B cell (primary cell): ENCODE data around the gene PEX10. TPM values are rescaled to one million over a fixed set of nuclear protein-coding genes. Genes with fewer than 3 reads are reported as not detected.

Experiments
- ATAC-seq: fragments of 200-7000 bp; cut with Tn5 transposase; one replicate; pipeline ENCODE4 v1.10.0; 2021; ENCODE audit warnings: low read depth, mild to moderate bottlenecking, moderate number of reproducible peaks, moderate library complexity
- CTCF ChIA-PET: fragments of 350-600 bp; sonication (Branson Sonifier 250); formaldehyde crosslinking; loops from one replicate; lab custom pipeline; 2021; ENCODE audit warnings: antibody characterized with exemption, inconsistent platforms; lab: Charles Lee
- POLR2A ChIA-PET: fragments of 350-600 bp; sonication (Branson Sonifier 250); formaldehyde crosslinking; loops from one replicate; lab custom pipeline; 2021; ENCODE audit warnings: antibody characterized with exemption; lab: Charles Lee
- DNase-seq: peaks from one replicate; pipeline ENCODE4 v3.0.0; 2013
- H2AFZ ChIP-seq: 2 replicates; pipeline ENCODE4 v1.6.1; 2012; ENCODE audit warnings: mild to moderate bottlenecking, low read depth, low read length; ENCODE audit not compliant: insufficient read depth, poor library complexity, severe bottlenecking
- H3K27ac ChIP-seq, 2 donors: 1 replicate in 1 of 2; 2 replicates in 1 of 2; pipeline ENCODE4 v1.5.1; 2012 to 2013; ENCODE audit warnings: low read length in 2 of 2, mild to moderate bottlenecking in 2 of 2, moderate library complexity in 1 of 2
- H3K27me3 ChIP-seq, 4 experiments: fragments of 200-600 bp in 1 of 4; sonication (generic) in 1 of 4; replicated peaks in 1 of 4; 1 replicate in 2 of 4; 2 replicates in 2 of 4; pipeline versions ENCODE4 v1.6.1 to v1.7.0; 2013 to 2016; ENCODE audit warnings: low read length in 3 of 4, mild to moderate bottlenecking in 2 of 4, mixed read lengths in 1 of 4, moderate library complexity in 1 of 4; ENCODE audit not compliant: insufficient read depth in 4 of 4, control insufficient read depth in 3 of 4; ENCODE audit errors: control extremely low read depth in 1 of 4
- H3K36me3 ChIP-seq, 2 experiments: replicated peaks in 1 of 2; 1 replicate in 1 of 2; 2 replicates in 1 of 2; pipeline versions ENCODE4 v1.6.1 to v1.7.1; 2013; ENCODE audit warnings: low read length in 1 of 2; ENCODE audit not compliant: insufficient read depth in 2 of 2, control insufficient read depth in 1 of 2; ENCODE audit errors: control extremely low read depth in 1 of 2, extremely low read depth in 1 of 2
- H3K4me1 ChIP-seq, 2 donors: fragments of 200-600 bp in 1 of 2; sonication (generic) in 1 of 2; 1 replicate in 1 of 2; 2 replicates in 1 of 2; pipeline versions ENCODE4 v1.5.1 to v1.6.1; 2013 to 2017; ENCODE audit warnings: low read length in 2 of 2; ENCODE audit not compliant: control insufficient read depth in 2 of 2, insufficient read depth in 2 of 2
- H3K4me2 ChIP-seq: replicated peaks from 2 replicates; pipeline ENCODE3; 2012; ENCODE audit warnings: mild to moderate bottlenecking, low read depth, low read length; ENCODE audit not compliant: poor library complexity, severe bottlenecking
- H3K4me3 ChIP-seq, 5 experiments: fragments of 200-600 bp in 1 of 5; sonication (generic) in 1 of 5; 1 replicate in 3 of 5; 2 replicates in 2 of 5; pipeline versions ENCODE4 v1.5.1 to v1.7.0; 2011 to 2016; ENCODE audit warnings: low read length in 4 of 5, mild to moderate bottlenecking in 4 of 5, low read depth in 2 of 5, control low read depth in 1 of 5, moderate library complexity in 1 of 5; ENCODE audit not compliant: insufficient read depth in 1 of 5; ENCODE audit errors: control extremely low read depth in 1 of 5, extremely low read depth in 1 of 5
- H3K79me2 ChIP-seq: fragments of 200-600 bp; sonication (generic); one replicate; pipeline ENCODE4 v1.6.0; 2016; ENCODE audit warnings: low read length; ENCODE audit not compliant: control insufficient read depth, insufficient read depth
- H3K9ac ChIP-seq: fragments of 200-600 bp; sonication (generic); 2 replicates; pipeline ENCODE4 v1.6.1; 2017; ENCODE audit warnings: mild to moderate bottlenecking, low read length, moderate library complexity
- H3K9me3 ChIP-seq, 3 donors: one replicate each; pipeline versions ENCODE4 v1.6.1 to v1.7.1; 2013; ENCODE audit warnings: low read length in 2 of 3; ENCODE audit not compliant: control insufficient read depth in 2 of 3, insufficient read depth in 1 of 3; ENCODE audit errors: control extremely low read depth in 1 of 3
- H4K20me1 ChIP-seq: 2 replicates; pipeline ENCODE4 v1.6.0; 2012; ENCODE audit warnings: mild to moderate bottlenecking, low read length; ENCODE audit not compliant: insufficient read depth, control insufficient read depth, poor library complexity, severe bottlenecking
- H3K27ac Mint-ChIP-seq: one replicate; pipeline ENCODE4 v1.8.0; 2021; ENCODE audit warnings: mixed read lengths
- H3K27me3 Mint-ChIP-seq: one replicate; pipeline ENCODE4 v1.8.0; 2021; ENCODE audit warnings: mixed read lengths
- H3K4me1 Mint-ChIP-seq: one replicate; pipeline ENCODE4 v1.8.0; 2021; ENCODE audit warnings: mixed read lengths
- H3K4me3 Mint-ChIP-seq: one replicate; pipeline ENCODE4 v1.8.0; 2021; ENCODE audit warnings: mixed read lengths
- H3K9me3 Mint-ChIP-seq: one replicate; pipeline ENCODE4 v1.8.0; 2022; ENCODE audit warnings: mixed read lengths; ENCODE audit not compliant: insufficient read depth
- CTCF ChIP-seq: fragments of 200-600 bp; IDR thresholded peaks from one replicate; pipeline ENCODE4 v1.8.0; 2022; ENCODE audit warnings: antibody characterized with exemption, mild to moderate bottlenecking
- EZH2 ChIP-seq: IDR thresholded peaks from 2 replicates; pipeline ENCODE4 v1.6.1; 2012; ENCODE audit warnings: borderline replicate concordance, low read depth, mild to moderate bottlenecking, moderate library complexity, low read length; ENCODE audit not compliant: insufficient read depth, poor library complexity, severe bottlenecking
- WGBS: methylation state at CpG from one replicate; pipeline ENCODE4 v1.1.5; 2013; ENCODE audit warnings: missing lambda C conversion rate; ENCODE audit not compliant: insufficient coverage; 5-methylcytosine and 5-hydroxymethylcytosine counted together
- intact Hi-C: fragments of 100-400 bp; cut with micrococcal nuclease; formaldehyde crosslinking; loops from one replicate; pipeline ENCODE4 v1.10.0; 2022
- polyA plus RNA-seq: library from polyadenylated mRNA; depleted of rRNA; stranded (reverse); fragments of >200 nt; gene quantifications from 2 replicates; pipeline ENCODE4 v1.2.3, GENCODE V29; 2012
- total RNA-seq, 2 donors: library from RNA; stranded (reverse); fragments of 120-200 nt in 1 of 2; gene quantifications; 1 replicate in 1 of 2; 2 replicates in 1 of 2; pipeline versions ENCODE4 v1.2.3 to v1.2.4, GENCODE V29; 2013 to 2022

The PEX10 gene
- total and polyA plus RNA-seq, 2 donors (not counting 1 experiment from before 2014, with no cell fraction given), result 13.5 to 18.4 TPM

GRCh38 chr1:2354511-2355372 is 57.6 kb downstream of the PEX10 start:
- no peaks in the 10 kb centered on the region for H3K9me3 ChIP-seq
- Mint-ChIP-seq H3K4me3 (no peak overlapping the region), H3K4me1 (no peaks in the 10 kb centered on the region), H3K27ac (no peak overlapping the region), H3K27me3 (no peaks in the 10 kb centered on the region), H3K9me3 (no peaks in the 10 kb centered on the region)
- 94% methylated on average over 38 of the region's 38 CpGs for WGBS
- H3K36me3 ChIP-seq, result no peaks in the 10 kb centered on the region
- ChIA-PET POLR2A (no interaction called here), CTCF (no interaction called here)
- no peaks in the 10 kb centered on the region for H3K4me1 ChIP-seq
- H3K4me2 ChIP-seq, result no peak overlapping the region
- ATAC-seq (no peak), DNase-seq (no peak)
- no peak overlapping the region for H3K9ac ChIP-seq
- intact Hi-C loops, result no loop called here
- no peaks in the 10 kb centered on the region for H4K20me1 ChIP-seq
- H3K4me3 ChIP-seq, result no peak overlapping the region
- no peak overlapping the region for H3K27ac ChIP-seq
- H3K27me3 ChIP-seq, result no peaks in the 10 kb centered on the region
- TF ChIP-seq CTCF (no peak), EZH2 (no peak)
- H2AFZ ChIP-seq, result no peak overlapping the region
- no peaks in the 10 kb centered on the region for H3K79me2 ChIP-seq

Other genes with a start within 250 kb of the PEX10 start
- 68.1 and 73.0 TPM in 2 replicates for gene FAAP20, start 217.8 kb downstream of the PEX10 start, total RNA-seq
- gene FAAP20, start 217.8 kb downstream of the PEX10 start, polyA plus RNA-seq, result 31.2 and 31.4 TPM in 2 replicates
- gene SKI, start 184.2 kb downstream of the PEX10 start, total RNA-seq, result 74.9 and 75.3 TPM in 2 replicates
- gene SKI, start 184.2 kb downstream of the PEX10 start, polyA plus RNA-seq, result 14.9 and 25.3 TPM in 2 replicates
- 30.4 and 32.6 TPM in 2 replicates for gene MORN1, start 21.0 kb downstream of the PEX10 start, total RNA-seq
- gene MORN1, start 21.0 kb downstream of the PEX10 start, polyA plus RNA-seq, result 9.8 and 10.2 TPM in 2 replicates
- gene RER1, start 20.7 kb downstream of the PEX10 start, total RNA-seq, result 117 and 118 TPM in 2 replicates
- gene RER1, start 20.7 kb downstream of the PEX10 start, polyA plus RNA-seq, result 78.5 and 90.0 TPM in 2 replicates
- 20.0 and 20.1 TPM in 2 replicates for gene PLCH2, start 63.7 kb upstream of the PEX10 start, total RNA-seq
- 24.4 and 34.9 TPM in 2 replicates for gene PLCH2, start 63.7 kb upstream of the PEX10 start, polyA plus RNA-seq
- 80.5 and 86.3 TPM in 2 replicates for gene PANK4, start 114.0 kb upstream of the PEX10 start, total RNA-seq
- 38.0 and 41.7 TPM in 2 replicates for gene PANK4, start 114.0 kb upstream of the PEX10 start, polyA plus RNA-seq
- gene HES5, start 117.7 kb upstream of the PEX10 start, total RNA-seq, result not detected in 2 replicates
- 0.23 TPM in 1 of 2 replicates, not detected in the other for gene HES5, start 117.7 kb upstream of the PEX10 start, polyA plus RNA-seq
- gene TNFRSF14, start 143.8 kb upstream of the PEX10 start, total RNA-seq, result 239 and 243 TPM in 2 replicates
- 427 and 457 TPM in 2 replicates for gene TNFRSF14, start 143.8 kb upstream of the PEX10 start, polyA plus RNA-seq
- gene PRXL2B, start 174.2 kb upstream of the PEX10 start, total RNA-seq, result 27.0 and 27.9 TPM in 2 replicates
- 10.0 and 13.0 TPM in 2 replicates for gene PRXL2B, start 174.2 kb upstream of the PEX10 start, polyA plus RNA-seq
- gene MMEL1, start 220.5 kb upstream of the PEX10 start, total RNA-seq, result 0.22 TPM in 1 of 2 replicates, not detected in the other
- gene MMEL1, start 220.5 kb upstream of the PEX10 start, polyA plus RNA-seq, result not detected in 2 replicates